Endothelial cell of umbilical vein (primary cell): ENCODE data around the gene METTL1. TPM values are rescaled to one million over a fixed set of nuclear protein-coding genes. Genes with fewer than 3 reads are reported as not detected.

ENCODE experiments used
- BruUV-seq: library from RNA; stranded (reverse); fragments of 400-500 nt; replicated peaks from 2 replicates; lab custom pipeline; 2021; lab: Mats Ljungman, UMichigan
- CTCF ChIA-PET: fragments of 300-600, 350-600 bp; sonication (Branson Sonifier 250); formaldehyde crosslinking; loops from one replicate; lab custom pipeline; 2021; ENCODE audit warnings: antibody characterized with exemption, inconsistent platforms; lab: Charles Lee
- POLR2A ChIA-PET: fragments of 300-600, 350-600 bp; sonication (Branson Sonifier 250); formaldehyde crosslinking; loops from one replicate; lab custom pipeline; 2021; ENCODE audit warnings: antibody characterized with exemption, inconsistent platforms; lab: Charles Lee
- DNase-seq: peaks from one replicate; pipeline ENCODE4 v3.0.0-alpha.2; 2011; ENCODE audit warnings: low read depth, low spot score
- FAIRE-seq: peaks from 2 replicates; lab custom pipeline; 2011; peaks lifted over from hg19 to GRCh38; lab: Jason Lieb, UNC
- H2AFZ ChIP-seq: 2 replicates; pipeline ENCODE4 v1.6.0; 2012; ENCODE audit warnings: low read depth, low read length, control low read depth, inconsistent platforms
- H3K27ac ChIP-seq: 2 replicates; pipeline ENCODE4 v1.5.1; 2011; ENCODE audit warnings: low read depth, mild to moderate bottlenecking, control low read depth, low read length, moderate library complexity; ENCODE audit not compliant: insufficient read depth
- H3K27me3 ChIP-seq, 2 experiments: 2 replicates each; pipeline versions ENCODE4 v1.6.0 to v1.6.1; 2011; ENCODE audit warnings: low read length in 2 of 2, mixed read lengths in 1 of 2; ENCODE audit not compliant: control insufficient read depth in 2 of 2, insufficient read depth in 2 of 2
- H3K36me3 ChIP-seq, 2 experiments: 2 replicates in 1 of 2; 3 replicates in 1 of 2; pipeline ENCODE4 v1.5.1; 2011; ENCODE audit warnings: low read length in 2 of 2, mild to moderate bottlenecking in 1 of 2, moderate library complexity in 1 of 2; ENCODE audit not compliant: control insufficient read depth in 2 of 2, insufficient read depth in 2 of 2; ENCODE audit errors: extremely low read depth in 1 of 2
- H3K4me1 ChIP-seq: 3 replicates; pipeline ENCODE4 v1.5.1; 2011; ENCODE audit warnings: mild to moderate bottlenecking, low read length; ENCODE audit not compliant: control insufficient read depth, insufficient read depth; ENCODE audit errors: extremely low read depth
- H3K4me2 ChIP-seq: 2 replicates; pipeline ENCODE4 v1.6.1; 2011; ENCODE audit warnings: low read length, control low read depth, mixed read lengths; ENCODE audit not compliant: insufficient read depth
- H3K4me3 ChIP-seq, 3 experiments: fragments of 200-600 bp in 1 of 3; sonication (generic), shearing (Covaris generic) in 1 of 3; replicated peaks in 1 of 3; 2 replicates each; pipeline ENCODE4 v1.5.1; 2011 to 2016; ENCODE audit warnings: control low read depth in 3 of 3, low read length in 3 of 3, mild to moderate bottlenecking in 2 of 3, inconsistent platforms in 1 of 3, low read depth in 1 of 3, moderate library complexity in 1 of 3; ENCODE audit not compliant: insufficient read depth in 1 of 3
- H3K79me2 ChIP-seq: 2 replicates; pipeline ENCODE4 v1.6.0; 2012; ENCODE audit warnings: low read length, inconsistent platforms; ENCODE audit not compliant: control insufficient read depth, insufficient read depth
- H3K9ac ChIP-seq: replicated peaks from 2 replicates; pipeline ENCODE3; 2011; ENCODE audit warnings: low read length, control low read depth; ENCODE audit not compliant: insufficient read depth; ENCODE audit errors: extremely low read depth
- H3K9me1 ChIP-seq: replicated peaks from 3 replicates; pipeline ENCODE4 v1.6.0; 2011; ENCODE audit warnings: mild to moderate bottlenecking, low read length; ENCODE audit not compliant: control insufficient read depth, insufficient read depth; ENCODE audit errors: extremely low read depth
- H3K9me3 ChIP-seq: replicated peaks from 2 replicates; pipeline ENCODE4 v1.5.1; 2012; ENCODE audit warnings: low read length, inconsistent platforms; ENCODE audit not compliant: control insufficient read depth, insufficient read depth
- H4K20me1 ChIP-seq: replicated peaks from 2 replicates; pipeline ENCODE3; 2011; ENCODE audit warnings: mild to moderate bottlenecking, low read length; ENCODE audit not compliant: control insufficient read depth, insufficient read depth; ENCODE audit errors: extremely low read depth
- EZH2 ChIP-seq: IDR thresholded peaks from 2 replicates; pipeline ENCODE4 v1.6.1; 2012; ENCODE audit warnings: borderline replicate concordance, low read depth, mild to moderate bottlenecking, moderate library complexity, low read length, inconsistent platforms; ENCODE audit not compliant: severe bottlenecking
- FOS ChIP-seq: IDR thresholded peaks from 2 replicates; pipeline ENCODE4 v1.6.1; 2011; ENCODE audit warnings: mild to moderate bottlenecking, low read length, moderate library complexity, borderline replicate concordance; ENCODE audit not compliant: insufficient read depth
- POLR2A ChIP-seq: IDR thresholded peaks from 2 replicates; pipeline ENCODE4 v1.6.1; 2012; ENCODE audit warnings: low read depth, mild to moderate bottlenecking, control low read depth, low read length
- POLR2AphosphoS5 ChIP-seq: IDR thresholded peaks from 2 replicates; pipeline ENCODE4 v1.6.1; 2012; ENCODE audit warnings: low read depth, mild to moderate bottlenecking, control low read depth, low read length, moderate library complexity; ENCODE audit not compliant: insufficient read depth
- dilution Hi-C: fragments of 300-500 bp; cut with MboI; formaldehyde crosslinking; loops from one replicate; pipeline ENCODE4 v1.15.0; 2019; ENCODE audit warnings: low sequenced_read_pairs; ENCODE audit not compliant: extremely low pct_ligation_motif_present
- intact Hi-C: fragments of 100-400 bp; cut with micrococcal nuclease; formaldehyde crosslinking; loops from one replicate; pipeline ENCODE4 v1.10.0; 2022
- polyA plus RNA-seq, 4 experiments: library from polyadenylated mRNA; depleted of rRNA in 3 of 4; stranded (reverse) in 3 of 4; unstranded in 1 of 4; fragments of >200 nt; gene quantifications; 2 replicates each; pipeline versions ENCODE4 v1.2.1 to v1.2.3, GENCODE V29; 2011 to 2012; ENCODE audit warnings: missing spikeins in 1 of 4
- total RNA-seq: library from RNA; stranded (reverse); gene quantifications from 2 replicates; pipeline ENCODE4 v1.2.3, GENCODE V29; 2021
- TF ChIP-seq, protein P1 (sequence below): IDR thresholded peaks from 2 replicates; pipeline ENCODE4 v1.6.1; 2011; ENCODE audit not compliant: insufficient read depth, insufficient read length
- TF ChIP-seq, protein P2 (sequence below), 2 donors: IDR thresholded peaks; 1 replicate in 1 of 2; 2 replicates in 1 of 2; pipeline ENCODE4 v1.5.1; 2011; ENCODE audit warnings: low read length in 2 of 2, mild to moderate bottlenecking in 2 of 2, moderate library complexity in 2 of 2, control low read depth in 1 of 2, inconsistent platforms in 1 of 2, low read depth in 1 of 2; ENCODE audit not compliant: insufficient read depth in 1 of 2; ENCODE audit errors: extremely low read depth in 1 of 2

Gene METTL1
- total and polyA plus RNA-seq, 2 donors (not counting 3 experiments of a cell fraction or from before 2014, with no cell fraction given) = 23.6 to 24.3 TPM

DNA sequence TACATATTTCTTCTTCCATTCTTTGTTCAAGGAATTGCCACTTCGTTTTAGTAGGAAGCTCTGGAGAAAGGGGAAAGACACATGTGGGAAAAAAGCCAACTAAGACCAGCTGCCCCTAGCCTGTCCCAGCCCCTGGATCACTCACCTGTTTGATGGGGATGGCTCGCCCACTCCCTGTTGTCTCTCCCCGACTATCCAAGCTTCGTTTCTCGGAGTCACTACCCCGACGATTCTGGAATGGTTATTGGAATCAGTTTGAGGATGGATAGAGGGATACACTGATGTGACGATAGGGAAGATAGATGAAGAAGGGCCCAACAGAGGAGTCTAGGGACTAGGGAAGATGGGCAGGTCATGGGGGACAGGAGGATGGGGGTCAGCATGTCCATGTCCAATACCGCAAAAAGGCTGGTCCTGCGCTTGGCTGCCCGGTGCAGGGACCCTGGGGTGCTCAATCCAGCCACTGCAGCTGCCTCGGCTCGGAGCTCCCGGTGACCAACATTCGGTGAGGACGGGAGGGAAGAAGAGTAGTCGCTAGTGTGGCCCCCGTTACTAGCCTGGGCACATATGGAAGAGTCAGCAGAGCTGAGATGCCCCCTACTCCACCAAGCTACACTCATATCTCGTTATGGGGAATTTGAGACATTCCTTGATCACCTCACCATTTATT, 40.4 kb downstream of the METTL1 start:
- H3K27me3 ChIP-seq = peaks cover 43 to 51% of the 10 kb centered on the region in 2 experiments
- FAIRE-seq = no peak
- TF ChIP-seq POLR2A = no peak
- TF ChIP-seq, protein P1, sequence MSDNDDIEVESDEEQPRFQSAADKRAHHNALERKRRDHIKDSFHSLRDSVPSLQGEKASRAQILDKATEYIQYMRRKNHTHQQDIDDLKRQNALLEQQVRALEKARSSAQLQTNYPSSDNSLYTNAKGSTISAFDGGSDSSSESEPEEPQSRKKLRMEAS = no peak
- TF ChIP-seq FOS = no peak
- no peak for TF ChIP-seq POLR2AphosphoS5
- TF ChIP-seq, protein P2, sequence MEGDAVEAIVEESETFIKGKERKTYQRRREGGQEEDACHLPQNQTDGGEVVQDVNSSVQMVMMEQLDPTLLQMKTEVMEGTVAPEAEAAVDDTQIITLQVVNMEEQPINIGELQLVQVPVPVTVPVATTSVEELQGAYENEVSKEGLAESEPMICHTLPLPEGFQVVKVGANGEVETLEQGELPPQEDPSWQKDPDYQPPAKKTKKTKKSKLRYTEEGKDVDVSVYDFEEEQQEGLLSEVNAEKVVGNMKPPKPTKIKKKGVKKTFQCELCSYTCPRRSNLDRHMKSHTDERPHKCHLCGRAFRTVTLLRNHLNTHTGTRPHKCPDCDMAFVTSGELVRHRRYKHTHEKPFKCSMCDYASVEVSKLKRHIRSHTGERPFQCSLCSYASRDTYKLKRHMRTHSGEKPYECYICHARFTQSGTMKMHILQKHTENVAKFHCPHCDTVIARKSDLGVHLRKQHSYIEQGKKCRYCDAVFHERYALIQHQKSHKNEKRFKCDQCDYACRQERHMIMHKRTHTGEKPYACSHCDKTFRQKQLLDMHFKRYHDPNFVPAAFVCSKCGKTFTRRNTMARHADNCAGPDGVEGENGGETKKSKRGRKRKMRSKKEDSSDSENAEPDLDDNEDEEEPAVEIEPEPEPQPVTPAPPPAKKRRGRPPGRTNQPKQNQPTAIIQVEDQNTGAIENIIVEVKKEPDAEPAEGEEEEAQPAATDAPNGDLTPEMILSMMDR (IDR thresholded peaks at IDR 0.05; ENCODE audit: extremely low read depth in 1 of 2, insufficient read depth in 1 of 2, low read depth in 1 of 2, low read length in 2 of 2) = no peak
- TF ChIP-seq EZH2 = no peak
- ChIA-PET CTCF (no interaction called here), POLR2A (no interaction called here)
- no peak for DNase-seq
- no TSS peak for BruUV-seq
- no peaks in the 10 kb centered on the region for H3K9me3 ChIP-seq
- peaks cover 5% of the 10 kb centered on the region for H3K4me1 ChIP-seq
- no peak overlapping the region for H3K4me2 ChIP-seq
- no peak overlapping the region for H3K4me3 ChIP-seq
- no peaks in the 10 kb centered on the region for H4K20me1 ChIP-seq
- dilution Hi-C loops = no loop called here
- H3K9ac ChIP-seq = no peak overlapping the region
- no peak overlapping the region for H3K27ac ChIP-seq
- no peak overlapping the region for H2AFZ ChIP-seq
- no peaks in the 10 kb centered on the region for H3K79me2 ChIP-seq
- H3K36me3 ChIP-seq = no peaks in the 10 kb centered on the region
- intact Hi-C loops = no loop called here
- H3K9me1 ChIP-seq = no peaks in the 10 kb centered on the region
